ENCODE results near the gene RNU6-1. TPM values are rescaled to one million over a fixed set of nuclear protein-coding genes. Genes with fewer than 3 reads are reported as not detected.

RNU6-1 gene
- total and polyA plus RNA-seq, 2 donors from 2014 or later: not detected

- FAIRE-seq: no peak
- Histone ChIP-seq H3K36me3 (ENCODE audit: control insufficient read depth in 2 of 3, insufficient read depth in 3 of 3, low read length in 3 of 3) (no peaks in the 10 kb centered on the region), H3K9me3 (ENCODE audit: control insufficient read depth in 2 of 3, insufficient read depth in 1 of 3, low read length in 3 of 3) (no peaks in the 10 kb centered on the region), H3K4me1 (ENCODE audit: control insufficient read depth in 2 of 3, insufficient read depth in 2 of 3, low read depth in 1 of 3, low read length in 3 of 3) (peaks cover 0 to 5% (median 5%) of the 10 kb centered on the region in 3 donors), H3K27me3 (ENCODE audit: control insufficient read depth, insufficient read depth, low read length) (no peaks in the 10 kb centered on the region), H3K9ac (ENCODE audit: low read length in 3 of 3) (peak overlapping the region; percentile 8 to 60 (median 39)), H3K27ac (ENCODE audit: low read depth in 2 of 2, low read length in 2 of 2) (peak overlapping the region; percentile 87), H3K4me3 (ENCODE audit: low read length in 3 of 3) (peak overlapping the region; percentile 37 to 57 (median 52))
- TF ChIP-seq CTCF (IDR thresholded peaks at IDR 0.05; ENCODE audit: borderline replicate concordance, extremely low read depth, insufficient read depth): no peak
- DNase-seq: no peak
- intact Hi-C loops (cut with DNase I): no loop called here
Observed at GRCh38 chr15:67885175-67885523, 45.3 kb upstream of the RNU6-1 start.

GRCh38 chr15:67884514-67885174 is 44.8 kb upstream of the RNU6-1 start:
- DNase-seq: peak; percentile 89 to 94 (median 92)
- Histone ChIP-seq H3K27ac (ENCODE audit: low read depth in 2 of 2, low read length in 2 of 2) (peak overlapping the region; percentile 87), H3K9me3 (ENCODE audit: control insufficient read depth in 2 of 3, insufficient read depth in 1 of 3, low read length in 3 of 3) (no peaks in the 10 kb centered on the region), H3K4me3 (ENCODE audit: low read length in 3 of 3) (peak overlapping the region; percentile 37 to 57 (median 52)), H3K4me1 (ENCODE audit: control insufficient read depth in 2 of 3, insufficient read depth in 2 of 3, low read depth in 1 of 3, low read length in 3 of 3) (peaks cover 0 to 5% (median 5%) of the 10 kb centered on the region in 3 donors), H3K27me3 (ENCODE audit: control insufficient read depth, insufficient read depth, low read length) (no peaks in the 10 kb centered on the region), H3K36me3 (ENCODE audit: control insufficient read depth in 2 of 3, insufficient read depth in 3 of 3, low read length in 3 of 3) (no peaks in the 10 kb centered on the region), H3K9ac (ENCODE audit: low read length in 3 of 3) (peak overlapping the region; percentile 8 to 60 (median 39))
- intact Hi-C loops (cut with DNase I): no loop called here
- no peak for FAIRE-seq
- TF ChIP-seq CTCF (IDR thresholded peaks at IDR 0.05; ENCODE audit: borderline replicate concordance, extremely low read depth, insufficient read depth): no peak

GRCh38 chr15:67884009-67884408 is 44.2 kb upstream of the RNU6-1 start:
- intact Hi-C loops (cut with DNase I): no loop called here
- H3K27me3 ChIP-seq (ENCODE audit: control insufficient read depth, insufficient read depth, low read length): no peaks in the 10 kb centered on the region
- no peak for FAIRE-seq
- H3K27ac ChIP-seq (ENCODE audit: low read depth in 2 of 2, low read length in 2 of 2): no peak overlapping the region
- H3K9me3 ChIP-seq (ENCODE audit: control insufficient read depth in 2 of 3, insufficient read depth in 1 of 3, low read length in 3 of 3): no peaks in the 10 kb centered on the region
- no peaks in the 10 kb centered on the region for H3K36me3 ChIP-seq (ENCODE audit: control insufficient read depth in 2 of 3, insufficient read depth in 3 of 3, low read length in 3 of 3)
- TF ChIP-seq CTCF (IDR thresholded peaks at IDR 0.05; ENCODE audit: borderline replicate concordance, extremely low read depth, insufficient read depth): no peak
- peaks cover 0 to 5% (median 5%) of the 10 kb centered on the region in 3 donors for H3K4me1 ChIP-seq (ENCODE audit: control insufficient read depth in 2 of 3, insufficient read depth in 2 of 3, low read depth in 1 of 3, low read length in 3 of 3)
- H3K4me3 ChIP-seq (ENCODE audit: low read length in 3 of 3): peak overlapping the region in 2 of 3 donors; percentile 39 to 57
- no peak for DNase-seq
- peak overlapping the region in 1 of 3 donors; percentile 44 for H3K9ac ChIP-seq (ENCODE audit: low read length in 3 of 3)
